ENCODE results near the gene TRMT61A. TPM values are rescaled to one million over a fixed set of nuclear protein-coding genes. Genes with fewer than 3 reads are reported as not detected.

TRMT61A gene
- total RNA-seq, 2 donors from 2014 or later, result 4.4 to 7.4 TPM

DNA sequence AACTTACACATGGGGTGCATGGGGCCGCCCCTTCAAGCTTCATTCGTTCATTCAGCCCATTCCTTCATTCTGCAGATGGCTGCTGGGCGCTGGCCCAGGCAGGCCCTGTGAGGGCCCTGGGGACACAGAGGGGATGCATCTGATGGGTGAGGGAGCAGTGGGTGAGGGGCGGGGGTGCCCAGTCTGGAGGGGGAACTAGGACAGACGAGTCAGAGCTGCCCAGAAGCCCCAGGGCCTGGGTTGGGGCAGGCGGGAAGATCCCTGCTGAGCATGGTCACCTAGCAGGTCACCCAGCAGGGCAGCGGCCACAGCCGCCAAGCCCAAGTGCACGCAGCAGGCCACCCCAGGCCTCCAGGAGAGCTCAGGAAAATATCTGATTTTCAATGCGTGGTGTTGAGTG is 14.1 kb downstream of the TRMT61A start:
- no peak for DNase-seq (ENCODE audit: low spot score)
- Histone ChIP-seq H3K4me1 (peaks cover 0 to 74% of the 10 kb centered on the region in 2 donors), H3K4me3 (no peak overlapping the region)

DNA sequence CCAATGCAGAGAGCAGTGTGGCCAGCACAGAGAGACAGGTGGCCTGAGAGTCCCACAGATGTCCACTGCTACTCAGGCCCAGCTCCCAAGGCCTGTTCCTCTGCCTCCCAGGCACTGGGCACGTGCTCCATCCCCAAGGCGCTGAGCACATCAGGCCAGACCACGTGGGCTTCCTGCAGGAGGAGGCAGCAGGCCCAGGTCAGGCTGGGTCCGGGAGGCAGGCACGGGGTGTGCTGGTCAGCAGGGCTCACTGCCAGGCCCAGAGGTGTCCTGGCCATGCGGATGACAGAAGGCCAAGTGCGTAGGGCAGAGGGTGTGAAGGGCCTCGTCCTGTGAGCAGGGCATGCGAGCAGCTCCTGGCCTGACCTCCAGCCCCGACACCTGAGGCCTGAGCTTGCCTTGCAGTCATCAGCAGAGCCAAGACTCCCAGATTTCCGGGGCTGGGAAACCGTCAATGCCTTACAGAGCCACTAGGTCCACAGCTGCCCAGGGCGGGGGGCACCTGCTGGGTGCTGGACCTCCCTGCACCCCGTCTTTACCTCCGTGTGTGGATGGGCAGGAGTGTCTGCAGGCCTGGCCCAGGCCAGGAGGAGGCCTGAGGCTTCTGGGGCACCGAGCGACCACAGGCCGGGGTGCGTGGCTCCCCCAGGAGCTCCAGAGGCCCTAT is 14.9 kb downstream of the TRMT61A start:
- no peak for DNase-seq (ENCODE audit: low spot score)

More for the DNA sequence above, 14.1 kb downstream of the TRMT61A start:
- TF ChIP-seq, protein P1, sequence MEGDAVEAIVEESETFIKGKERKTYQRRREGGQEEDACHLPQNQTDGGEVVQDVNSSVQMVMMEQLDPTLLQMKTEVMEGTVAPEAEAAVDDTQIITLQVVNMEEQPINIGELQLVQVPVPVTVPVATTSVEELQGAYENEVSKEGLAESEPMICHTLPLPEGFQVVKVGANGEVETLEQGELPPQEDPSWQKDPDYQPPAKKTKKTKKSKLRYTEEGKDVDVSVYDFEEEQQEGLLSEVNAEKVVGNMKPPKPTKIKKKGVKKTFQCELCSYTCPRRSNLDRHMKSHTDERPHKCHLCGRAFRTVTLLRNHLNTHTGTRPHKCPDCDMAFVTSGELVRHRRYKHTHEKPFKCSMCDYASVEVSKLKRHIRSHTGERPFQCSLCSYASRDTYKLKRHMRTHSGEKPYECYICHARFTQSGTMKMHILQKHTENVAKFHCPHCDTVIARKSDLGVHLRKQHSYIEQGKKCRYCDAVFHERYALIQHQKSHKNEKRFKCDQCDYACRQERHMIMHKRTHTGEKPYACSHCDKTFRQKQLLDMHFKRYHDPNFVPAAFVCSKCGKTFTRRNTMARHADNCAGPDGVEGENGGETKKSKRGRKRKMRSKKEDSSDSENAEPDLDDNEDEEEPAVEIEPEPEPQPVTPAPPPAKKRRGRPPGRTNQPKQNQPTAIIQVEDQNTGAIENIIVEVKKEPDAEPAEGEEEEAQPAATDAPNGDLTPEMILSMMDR (IDR thresholded peaks at IDR 0.05), result no peak
- Histone ChIP-seq H3K9me3 (no peaks in the 10 kb centered on the region), H3K36me3 (no peaks in the 10 kb centered on the region), H3K27me3 (no peaks in the 10 kb centered on the region), H3K27ac (peak overlapping the region; percentile 72 to 82)

DNA sequence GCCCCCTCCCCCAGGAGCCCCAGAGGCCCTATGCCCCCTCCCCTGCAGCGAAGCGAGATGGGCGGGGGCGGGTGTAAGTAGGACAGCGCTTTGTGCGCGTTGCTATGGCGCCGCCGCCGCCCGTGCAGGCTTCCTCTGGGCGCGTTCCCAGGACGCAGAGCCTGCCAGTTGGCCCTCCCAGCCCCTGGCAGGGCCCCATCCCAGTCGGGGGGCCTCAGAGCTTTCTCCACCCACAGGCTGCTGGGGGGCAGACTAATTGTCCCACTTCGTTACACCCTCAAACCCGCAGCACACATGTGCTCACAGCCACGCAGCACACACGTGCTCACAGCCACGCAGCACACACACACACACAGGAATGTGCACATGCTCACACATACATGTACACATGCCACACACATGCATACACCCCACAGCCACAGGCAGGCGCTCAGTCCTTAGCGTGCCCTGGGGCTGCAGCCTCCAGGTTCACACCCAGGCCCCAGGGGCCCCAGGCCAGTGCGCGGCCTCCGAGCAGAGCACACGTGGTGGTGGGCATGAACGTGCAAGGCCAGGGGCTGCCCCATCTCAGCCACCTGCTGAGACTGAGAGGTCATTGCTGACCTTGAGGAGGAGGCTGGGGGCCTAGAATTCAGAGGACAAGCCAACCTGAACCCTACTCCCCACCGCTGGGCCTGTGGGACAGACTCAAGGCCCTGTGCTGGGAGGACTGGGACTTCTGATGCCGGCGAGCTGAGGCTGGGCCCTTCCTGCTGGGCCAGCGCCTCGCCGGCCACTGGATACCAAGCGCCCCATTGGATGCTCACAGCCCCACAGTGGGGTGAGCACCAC is 15.6 kb downstream of the TRMT61A start:
- TF ChIP-seq, protein P1 (IDR thresholded peaks at IDR 0.05), result no peak
- no peak for DNase-seq (ENCODE audit: low spot score)
- Histone ChIP-seq H3K27ac (peak overlapping the region; percentile 72 to 82), H3K9me3 (no peaks in the 10 kb centered on the region), H3K4me1 (peaks cover 0 to 68% of the 10 kb centered on the region in 2 donors), H3K36me3 (no peaks in the 10 kb centered on the region), H3K4me3 (no peak overlapping the region), H3K27me3 (no peaks in the 10 kb centered on the region)

More for the DNA sequence above, 14.9 kb downstream of the TRMT61A start:
- no peaks in the 10 kb centered on the region for H3K27me3 ChIP-seq
- peak overlapping the region; percentile 72 to 82 for H3K27ac ChIP-seq
- no peaks in the 10 kb centered on the region for H3K36me3 ChIP-seq
- no peak overlapping the region for H3K4me3 ChIP-seq
- H3K4me1 ChIP-seq, result peaks cover 0 to 68% of the 10 kb centered on the region in 2 donors
- TF ChIP-seq, protein P1 (IDR thresholded peaks at IDR 0.05), result no peak
- no peaks in the 10 kb centered on the region for H3K9me3 ChIP-seq

DNA sequence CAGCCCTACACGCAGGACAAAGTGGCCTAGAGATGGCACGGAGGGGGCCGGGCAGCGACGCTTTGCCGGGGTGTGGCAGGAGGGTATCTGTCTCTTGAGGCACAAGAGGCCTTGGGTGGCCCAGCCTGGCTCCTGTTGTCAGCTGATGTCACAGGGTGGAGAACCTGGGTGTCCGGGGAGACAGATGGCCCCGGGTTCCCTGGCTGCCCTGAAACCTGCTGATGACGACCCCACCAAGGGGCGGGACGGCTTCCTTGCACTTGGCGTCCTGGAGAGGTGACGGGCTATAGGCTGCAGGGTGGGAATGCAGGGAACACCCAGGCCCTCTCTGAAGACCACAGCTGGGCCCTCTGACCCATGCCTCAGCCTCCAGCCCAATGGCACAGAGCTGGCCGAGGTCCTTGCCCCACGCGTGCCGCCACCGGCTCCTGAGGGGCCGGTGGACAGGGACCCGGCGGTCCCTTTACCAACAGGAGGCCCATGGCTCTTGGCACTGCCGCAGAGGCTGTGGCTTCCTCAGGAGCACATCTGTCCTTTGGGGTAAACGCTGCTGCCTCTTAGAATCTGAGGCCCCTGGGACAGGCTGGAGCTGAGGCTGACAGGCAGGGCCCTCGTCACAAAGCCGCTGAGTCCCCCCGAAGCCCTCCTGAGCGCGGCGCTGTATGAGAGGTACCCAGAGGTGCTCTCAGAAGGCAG is 16.4 kb downstream of the TRMT61A start:
- DNase-seq (ENCODE audit: low spot score), result no peak
- Histone ChIP-seq H3K27me3 (no peaks in the 10 kb centered on the region), H3K9me3 (no peaks in the 10 kb centered on the region), H3K4me1 (peaks cover 0 to 70% of the 10 kb centered on the region in 2 donors), H3K27ac (peak overlapping the region; percentile 72 to 82), H3K4me3 (no peak overlapping the region), H3K36me3 (no peaks in the 10 kb centered on the region)
- TF ChIP-seq, protein P1 (IDR thresholded peaks at IDR 0.05), result no peak

DNA sequence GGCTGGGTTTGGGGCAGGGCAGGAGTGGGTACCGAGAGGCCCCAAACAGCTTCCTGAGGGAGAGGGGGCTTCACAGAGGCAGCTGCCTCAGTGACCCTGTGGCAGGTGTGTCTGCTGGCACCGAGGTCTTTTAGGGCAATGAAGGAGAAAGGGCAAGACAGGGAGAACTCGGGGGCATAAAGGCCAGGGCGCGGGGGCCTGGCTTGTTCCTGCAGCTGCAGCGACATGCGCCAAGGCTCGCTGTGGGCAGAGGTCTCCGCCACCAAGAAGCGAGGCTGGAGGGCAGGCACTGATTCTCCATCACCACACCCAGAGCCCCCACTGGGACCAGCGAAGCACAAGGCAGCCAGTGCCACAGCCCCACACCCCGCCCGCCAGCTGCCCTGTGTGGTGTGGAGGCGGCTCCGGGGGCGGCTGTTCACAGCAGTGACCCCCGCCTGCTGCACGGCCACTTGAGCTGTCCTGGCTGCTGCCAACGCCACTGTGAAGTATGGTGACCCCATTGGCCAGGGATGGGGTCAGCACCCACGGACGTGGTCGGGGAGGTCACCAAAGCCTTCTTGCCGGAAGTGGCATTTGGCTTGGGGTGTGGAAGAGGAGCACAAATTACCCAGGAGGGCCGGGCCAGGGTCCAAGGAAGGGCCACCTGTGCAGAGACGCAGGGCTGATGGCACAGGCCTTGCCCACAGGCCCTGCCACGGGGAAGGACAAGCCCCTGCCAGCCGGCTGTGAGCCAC is 17.1 kb downstream of the TRMT61A start:
- TF ChIP-seq, protein P1 (IDR thresholded peaks at IDR 0.05), result no peak
- Histone ChIP-seq H3K9me3 (no peaks in the 10 kb centered on the region), H3K4me3 (no peak overlapping the region), H3K36me3 (no peaks in the 10 kb centered on the region), H3K27me3 (no peaks in the 10 kb centered on the region), H3K4me1 (peaks cover 0 to 70% of the 10 kb centered on the region in 2 donors), H3K27ac (peak overlapping the region in 1 of 2 donors; percentile 72)
- DNase-seq (ENCODE audit: low spot score), result no peak

Measured in right atrium auricular region (tissue), 2 donors.